GM10266 (cell line): ENCODE results near the gene VWA1.

Experiments
- DNase-seq: peaks from one replicate; pipeline ENCODE4 v3.0.0; 2012; ENCODE audit errors: extremely low spot score
- CTCF ChIP-seq: IDR thresholded peaks from 2 replicates; pipeline ENCODE4 v1.5.1; 2012; ENCODE audit warnings: mild to moderate bottlenecking, low read depth; ENCODE audit not compliant: control insufficient read depth, insufficient read depth; ENCODE audit errors: missing control alignments

Gene VWA1

DNA sequence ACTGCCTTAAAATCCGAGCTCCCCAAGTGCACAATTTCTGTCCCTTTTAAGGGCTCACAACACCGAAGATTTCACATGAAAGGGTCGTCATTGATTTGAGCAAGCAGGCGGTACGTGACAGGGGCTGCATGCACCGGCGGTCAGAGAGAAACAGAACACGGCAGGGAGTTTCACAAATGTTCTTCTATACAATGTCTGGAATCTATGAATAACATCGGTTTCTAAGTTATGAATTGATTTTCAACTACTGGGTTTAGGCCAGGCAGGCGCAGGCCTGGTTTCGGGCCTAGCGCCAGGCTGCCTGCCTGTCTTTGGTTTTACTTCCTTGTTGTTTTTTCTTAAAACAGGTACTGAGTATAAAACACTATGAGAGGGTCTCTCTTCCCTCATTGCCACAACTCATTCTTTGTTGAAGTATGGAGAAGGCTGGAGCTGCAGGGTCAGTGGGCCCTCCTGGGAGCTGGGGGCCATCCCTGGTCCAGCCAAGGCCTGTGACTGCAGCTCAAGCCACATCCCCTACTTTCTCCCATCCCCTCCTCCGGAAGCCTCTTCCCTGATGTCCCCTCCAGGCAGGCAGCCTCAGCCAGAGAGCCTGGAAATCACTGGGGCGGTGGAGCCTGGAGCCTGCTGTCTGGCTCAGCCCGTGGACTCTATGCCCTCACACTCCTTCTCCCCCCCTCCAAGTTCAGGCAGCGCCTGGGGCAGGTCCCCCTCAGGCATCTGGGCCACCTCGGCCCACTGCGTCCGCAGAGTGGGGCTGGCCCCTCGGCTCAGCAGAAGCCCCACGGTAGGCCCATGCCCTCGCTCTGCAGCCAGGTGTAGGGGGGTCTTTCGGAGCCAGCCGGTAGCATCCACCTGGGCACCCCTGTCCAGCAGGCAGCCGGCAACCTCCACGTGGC, 16.8 kb upstream of the VWA1 start:
- peak; percentile 42 for DNase-seq
- no peak for TF ChIP-seq CTCF

- peak; percentile 27 for DNase-seq
- TF ChIP-seq CTCF = no peak
Measured at GRCh38 chr1:1419363-1419812, 16.1 kb upstream of the VWA1 start.

DNA sequence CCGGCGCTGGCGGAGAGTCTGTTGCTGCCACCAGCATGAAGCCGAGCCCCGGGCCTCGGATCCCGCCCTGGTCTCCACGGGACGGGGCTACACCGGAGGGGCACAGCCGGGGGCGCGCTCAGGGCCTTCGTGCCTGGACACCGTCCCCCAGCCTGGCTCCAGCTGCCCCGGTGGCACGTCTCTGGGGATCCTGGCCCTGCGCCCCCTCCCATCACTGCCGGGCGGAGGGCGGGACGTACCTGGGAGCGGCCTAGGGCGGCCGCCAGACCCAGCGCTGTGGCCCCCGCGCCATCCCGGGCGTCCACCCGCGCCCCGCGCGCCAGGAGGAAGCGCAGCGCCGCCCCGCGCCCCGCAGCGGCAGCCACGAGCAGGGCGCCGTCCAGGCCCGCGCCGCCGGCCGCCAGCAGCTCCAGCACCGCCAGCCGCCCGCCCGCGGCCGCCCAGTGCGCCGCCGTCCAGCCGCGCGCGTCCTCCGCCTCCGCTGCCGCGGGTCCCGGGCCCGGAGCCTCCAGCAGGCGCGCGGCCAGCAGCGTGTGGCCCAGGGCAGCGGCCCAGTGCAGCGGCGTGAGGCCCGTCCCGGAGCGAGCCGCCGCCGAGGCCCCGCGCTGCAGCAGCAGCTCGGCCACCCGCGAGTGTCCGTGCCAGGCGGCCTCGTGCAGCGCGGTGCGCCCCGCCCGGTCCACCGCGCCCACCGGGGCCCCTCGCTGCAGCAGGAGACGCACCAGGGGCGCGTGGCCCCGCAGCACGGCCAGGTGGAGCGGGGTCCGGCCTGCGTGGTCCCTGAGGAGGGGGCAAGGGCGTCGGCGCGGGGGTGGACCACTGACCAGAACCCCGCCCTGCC, 15.5 kb upstream of the VWA1 start:
- peak; percentile 56 for DNase-seq
- peak; percentile 6 for TF ChIP-seq CTCF

DNA sequence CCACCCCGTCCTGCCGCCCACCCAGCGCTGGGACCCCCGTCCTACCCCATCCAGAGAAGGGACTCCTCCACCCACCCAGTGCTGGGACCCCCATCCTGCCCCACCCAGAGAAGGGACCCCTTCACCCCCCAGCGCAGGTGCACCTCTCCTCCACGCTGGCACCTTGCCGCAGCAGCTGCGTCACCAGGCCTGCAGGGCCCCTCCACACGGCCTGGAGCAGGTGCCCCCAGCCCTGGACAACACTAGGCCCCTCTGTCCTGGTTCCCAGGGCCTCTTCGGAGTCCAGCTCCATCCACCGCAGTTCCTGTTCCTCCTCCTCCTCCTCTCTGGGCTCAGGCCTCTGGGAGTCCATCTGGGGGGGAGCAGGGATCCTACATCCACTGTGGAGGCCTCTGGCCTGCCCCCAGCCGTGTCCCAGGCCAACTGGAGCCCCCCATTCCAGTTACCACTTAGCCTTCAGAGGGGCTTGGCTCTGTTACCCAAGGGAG, 14.8 kb upstream of the VWA1 start:
- TF ChIP-seq CTCF = no peak
- DNase-seq = peak; percentile 30

DNA sequence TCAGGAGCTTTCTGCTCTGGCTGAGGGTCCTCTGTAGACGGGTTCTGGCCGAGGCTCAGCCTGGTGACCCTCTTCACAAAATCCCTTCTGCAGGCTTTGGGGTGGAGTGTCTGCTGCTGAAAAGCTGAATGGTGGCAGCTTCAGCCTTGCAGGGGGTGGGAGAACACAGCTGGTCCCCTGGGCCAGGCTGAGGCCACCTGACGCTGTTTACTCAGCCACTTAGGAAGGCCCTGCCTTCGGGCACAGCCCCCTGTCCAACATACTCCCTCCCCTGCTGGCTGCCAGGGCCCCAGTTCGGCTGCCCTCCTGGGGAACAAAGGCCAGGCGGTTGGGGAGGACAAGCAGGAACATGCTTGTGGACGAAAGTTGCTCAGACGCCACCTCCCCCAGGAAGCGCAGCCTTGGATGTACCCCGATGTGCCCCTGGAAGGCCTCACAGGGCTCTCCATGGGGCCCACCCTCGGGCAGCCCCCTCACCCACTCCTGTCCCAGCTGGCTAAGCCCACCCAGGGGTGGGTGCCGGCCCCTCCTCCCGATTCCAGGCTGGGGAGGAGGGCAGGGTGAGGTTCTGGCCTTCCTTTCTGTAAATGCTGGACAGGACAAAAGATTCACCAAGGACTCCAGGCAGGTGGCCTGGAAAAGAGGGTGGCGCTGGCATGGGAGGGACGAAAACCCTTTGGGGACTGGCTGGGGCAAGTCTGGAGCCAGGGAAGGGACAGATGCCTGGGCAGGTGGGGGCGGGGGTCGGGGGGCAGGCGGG, 14.2 kb upstream of the VWA1 start, which contains the start of gene ANKRD65:
ANKRD65 (minus strand) TSS at position 130 of the 760 bp plus-strand sequence. CDS start 271 bp downstream, outside the sequence.
- TF ChIP-seq CTCF = no peak
- DNase-seq = peak; percentile 21

DNA sequence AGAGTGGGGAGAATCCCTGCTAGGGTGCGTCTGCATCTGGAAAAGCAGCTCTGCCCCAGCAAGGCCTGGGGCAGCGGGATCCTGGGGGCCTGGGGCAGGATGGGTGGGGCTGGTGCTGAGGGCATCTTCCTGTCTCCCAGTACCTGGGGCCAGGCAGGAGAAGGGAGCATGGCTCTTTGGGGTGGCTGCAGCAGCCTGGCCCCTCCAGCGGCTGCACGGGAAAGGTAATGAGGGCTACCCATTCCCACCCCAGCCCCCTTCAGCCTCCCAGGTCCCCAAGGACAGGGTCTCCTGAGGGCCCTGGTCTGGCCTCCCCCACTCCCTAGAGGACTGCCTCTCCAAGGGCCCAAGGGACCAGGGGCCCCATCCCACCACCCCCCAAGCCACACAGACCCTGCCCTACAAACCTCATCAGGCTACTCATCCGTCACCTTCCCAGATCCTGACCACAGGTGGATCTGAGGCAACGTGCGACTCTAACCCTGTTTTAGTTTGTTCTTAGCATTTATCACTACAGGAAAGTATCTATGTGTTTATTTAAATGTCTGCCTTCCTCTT, 13.5 kb upstream of the VWA1 start:
- peak; percentile 28 for DNase-seq
- no peak for TF ChIP-seq CTCF
